Skin of body (tissue), 2 donors: ENCODE results near the gene RBM15B. TPM values are rescaled to one million over a fixed set of nuclear protein-coding genes. Genes with fewer than 3 reads are reported as not detected.
"Not testable (repeated sequence)": the region's sequence is repeated elsewhere in the genome, so short reads cannot be mapped to it uniquely, and the experiment has no call there.

Experiments
- DNase-seq: peaks from one replicate; lab custom pipeline; 2025; lab: John Stamatoyannopoulos, UW
- total RNA-seq: library from RNA; depleted of rRNA; stranded (reverse); fragments of >200 nt; gene quantifications from one replicate; pipeline ENCODE4 v1.2.3, GENCODE V29; 2014

Gene RBM15B
- total RNA-seq, 1 donor from 2014 or later: 16.5 TPM

- no peak for DNase-seq
Measured at GRCh38 chr3:51378065-51378464, 13.0 kb upstream of the RBM15B start.

DNA sequence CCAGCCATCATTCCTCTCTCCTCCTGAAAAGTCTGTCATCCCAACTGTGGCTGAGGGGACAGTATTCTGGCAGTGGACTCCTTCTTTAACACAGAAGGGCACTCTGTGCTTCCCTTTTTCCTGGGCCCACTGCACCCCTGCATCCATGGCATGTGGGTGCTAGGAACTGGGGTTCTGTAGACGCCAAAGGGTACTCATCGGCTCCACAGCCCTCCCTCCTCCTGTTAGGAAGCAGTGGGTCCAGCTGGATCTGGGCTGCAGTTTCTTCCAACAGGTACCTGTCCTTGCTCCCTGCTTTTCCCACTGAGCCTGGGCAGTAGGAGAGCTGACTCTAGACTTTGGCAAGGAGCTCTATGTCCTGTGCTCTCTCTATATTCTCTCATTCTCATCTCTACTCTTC, 12.4 kb upstream of the RBM15B start:
- DNase-seq: no peak

- DNase-seq: no peak
Measured at GRCh38 chr3:51379301-51379700, 11.8 kb upstream of the RBM15B start.

GRCh38 chr3:51379746-51380455, 11.2 kb upstream of the RBM15B start:
- no peak for DNase-seq

GRCh38 chr3:51380601-51381332, 10.3 kb upstream of the RBM15B start:
- DNase-seq: no peak

DNA sequence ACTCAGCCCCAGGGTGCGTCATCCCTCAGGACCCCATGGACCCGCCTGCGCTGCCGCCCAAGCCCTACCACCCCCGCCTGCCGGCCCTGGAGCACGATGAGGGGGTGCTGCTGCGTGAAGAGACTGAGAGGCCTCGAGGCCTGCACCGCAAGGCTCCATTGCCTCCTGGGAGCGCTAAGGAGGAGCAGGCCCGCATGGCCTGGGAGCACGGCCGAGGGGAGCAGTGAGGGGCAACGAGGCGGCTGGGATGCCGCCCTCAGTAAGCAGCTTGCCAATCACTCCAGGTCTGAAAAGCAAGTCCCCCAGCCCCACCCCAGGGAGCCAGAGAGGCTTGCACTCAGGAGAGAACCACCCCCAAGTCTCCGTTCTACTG, 9.8 kb upstream of the RBM15B start:
- DNase-seq: no peak

GRCh38 chr3:51382076-51382745, 8.9 kb upstream of the RBM15B start:
- DNase-seq: no peak

- DNase-seq: no peak
Measured at GRCh38 chr3:51382947-51383578, 8.0 kb upstream of the RBM15B start.

DNA sequence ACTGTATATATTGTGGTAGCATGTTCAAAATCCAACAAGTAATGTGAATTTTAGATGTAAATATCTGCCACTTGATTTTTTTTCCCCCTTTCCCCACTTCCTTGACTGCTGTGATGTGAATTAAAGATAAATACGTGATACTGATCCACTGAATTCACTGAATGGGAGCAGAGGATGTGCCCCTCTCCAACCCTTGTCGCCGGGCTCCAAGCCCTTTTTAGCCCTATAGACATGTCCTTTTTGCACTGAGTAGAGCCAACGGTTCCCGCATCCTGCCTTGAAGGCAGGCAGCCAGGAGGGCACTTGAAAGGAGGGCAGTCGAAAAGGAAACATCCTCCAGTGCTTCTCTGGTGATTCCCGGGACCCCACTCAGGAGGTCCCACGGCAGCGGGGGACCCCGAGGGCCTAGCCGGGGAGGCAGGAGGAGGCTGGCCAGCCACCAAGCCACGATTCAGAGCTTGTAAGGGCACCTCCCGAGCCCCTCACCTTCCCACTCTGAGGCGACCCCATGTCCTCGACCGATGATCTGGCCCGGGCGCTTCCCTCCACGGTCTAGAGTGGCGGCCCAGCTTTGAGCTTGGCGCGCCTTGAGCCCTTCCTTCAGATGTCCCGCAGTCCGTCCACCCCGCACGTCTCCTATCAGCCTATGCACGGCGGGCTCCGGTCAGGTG, 6.9 kb upstream of the RBM15B start:
- DNase-seq: no peak

GRCh38 chr3:51384726-51385473, 6.2 kb upstream of the RBM15B start, which contains the start of gene MANF:
Gene MANF (plus strand): TSS chr3:51385291. CDS start chr3:51385343, 52 bp downstream.
- peak; percentile 99 for DNase-seq

DNA sequence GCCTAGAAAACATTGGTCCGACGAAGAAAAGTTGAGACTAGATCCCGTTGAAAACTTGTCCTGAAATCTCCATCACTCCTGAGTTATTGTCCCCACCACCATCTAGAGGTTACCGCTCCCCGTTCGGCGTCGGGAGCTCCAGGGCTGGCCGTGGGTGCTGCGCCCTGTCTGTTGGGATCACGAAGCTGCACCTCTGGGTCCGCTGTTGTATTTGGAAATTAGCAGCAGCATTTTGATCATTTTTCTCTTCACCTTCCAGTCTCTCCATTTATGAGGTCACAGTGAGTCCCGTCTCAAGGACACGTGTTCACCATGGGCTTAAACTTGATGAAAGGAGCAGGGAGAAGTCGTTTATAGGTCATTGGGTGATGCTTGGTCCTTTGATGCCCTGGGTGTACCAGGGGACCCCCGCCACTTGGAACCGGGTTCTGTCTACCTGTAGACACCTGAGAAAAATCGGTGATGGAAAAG, 5.4 kb upstream of the RBM15B start:
- peak; percentile 11 for DNase-seq

DNA sequence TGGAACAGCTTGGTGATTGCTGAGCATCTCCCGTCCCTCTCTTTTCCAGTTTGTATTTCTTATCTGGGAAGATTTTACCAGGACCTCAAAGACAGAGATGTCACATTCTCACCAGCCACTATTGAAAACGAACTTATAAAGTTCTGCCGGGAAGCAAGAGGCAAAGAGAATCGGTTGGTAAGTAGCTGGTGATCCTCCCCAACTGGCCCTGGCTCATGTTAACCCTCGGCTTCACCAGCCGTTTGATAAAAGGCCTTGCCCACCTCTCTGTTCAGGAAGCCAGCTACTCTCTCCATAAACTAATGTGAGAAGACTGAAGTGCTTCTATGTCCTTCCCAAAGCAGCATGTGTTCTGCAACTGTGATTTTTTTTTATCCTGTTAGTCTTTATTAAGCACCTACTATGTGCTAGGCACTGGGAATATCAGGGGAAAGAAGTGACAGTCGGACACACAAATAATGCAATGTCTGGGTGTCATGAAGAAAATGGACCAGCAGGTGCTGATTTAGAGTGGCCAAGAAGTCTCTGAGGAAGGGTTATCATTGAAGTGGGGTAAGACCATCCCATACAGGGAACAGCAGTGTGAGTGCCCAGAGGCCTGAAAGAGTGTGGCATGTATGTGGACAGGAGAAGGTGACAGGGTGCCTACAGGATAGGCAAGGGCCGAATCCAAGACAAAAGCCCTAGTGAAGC, 4.8 kb upstream of the RBM15B start:
- DNase-seq: no peak

DNA sequence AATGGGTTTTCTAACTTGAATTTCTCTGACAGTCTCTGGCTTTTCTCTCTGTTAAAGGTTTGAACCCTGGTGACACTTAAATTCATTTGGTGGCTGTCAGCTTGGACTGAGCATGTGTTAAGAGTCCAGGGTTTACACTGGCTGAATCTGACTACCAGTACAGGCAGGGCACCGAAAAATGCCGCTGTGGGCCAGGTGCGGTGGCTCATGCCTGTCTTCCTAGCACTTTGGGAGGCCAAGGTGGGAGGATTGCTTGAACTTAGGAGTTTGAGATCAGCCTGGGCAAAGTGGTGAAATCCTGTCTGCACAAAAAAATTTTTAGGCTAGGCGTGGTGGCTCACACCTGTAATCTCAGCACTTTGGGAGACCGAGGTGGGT, 4.2 kb upstream of the RBM15B start:
- no peak for DNase-seq

GRCh38 chr3:51387281-51387680, 3.8 kb upstream of the RBM15B start:
- not testable (repeated sequence) for DNase-seq

- no peak for DNase-seq
Measured at GRCh38 chr3:51388286-51389029, 2.6 kb upstream of the RBM15B start.

DNA sequence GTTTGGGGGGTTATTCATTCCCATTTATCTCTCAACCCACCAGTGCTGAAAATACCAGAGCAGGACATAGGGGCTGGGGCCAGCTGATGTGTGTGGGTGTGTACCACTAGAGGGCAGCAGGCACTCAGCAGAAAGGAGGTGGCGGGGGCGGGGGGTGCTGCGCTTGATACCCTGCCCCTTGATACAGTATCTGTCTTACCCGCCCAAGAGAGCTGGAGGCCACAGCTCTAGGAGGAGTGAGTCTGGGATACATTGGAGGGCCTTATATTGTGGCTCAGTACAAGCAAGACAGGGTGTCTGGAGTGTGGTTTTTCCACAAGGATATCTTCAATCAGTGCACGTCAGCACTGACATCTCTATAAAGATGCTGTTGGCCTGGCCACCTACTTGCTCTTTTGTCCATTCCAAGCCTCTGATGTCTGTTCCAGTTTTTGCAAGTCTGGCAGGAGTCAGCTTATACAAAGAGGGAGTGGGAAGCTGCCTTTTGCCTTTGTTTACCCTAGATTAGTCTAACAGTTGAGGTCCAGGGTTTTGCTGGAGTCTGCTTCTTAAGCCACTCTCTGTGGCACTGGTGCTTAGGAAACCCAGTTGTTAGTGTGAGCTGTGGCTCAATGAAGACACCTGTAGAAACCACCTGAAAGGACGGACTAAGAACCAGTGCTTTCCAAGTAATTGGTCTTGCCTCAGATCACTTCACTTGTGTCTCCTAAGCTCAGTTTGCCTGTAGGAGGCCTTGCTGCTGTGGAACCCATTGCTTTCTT, 1.5 kb upstream of the RBM15B start:
- no peak for DNase-seq

DNA sequence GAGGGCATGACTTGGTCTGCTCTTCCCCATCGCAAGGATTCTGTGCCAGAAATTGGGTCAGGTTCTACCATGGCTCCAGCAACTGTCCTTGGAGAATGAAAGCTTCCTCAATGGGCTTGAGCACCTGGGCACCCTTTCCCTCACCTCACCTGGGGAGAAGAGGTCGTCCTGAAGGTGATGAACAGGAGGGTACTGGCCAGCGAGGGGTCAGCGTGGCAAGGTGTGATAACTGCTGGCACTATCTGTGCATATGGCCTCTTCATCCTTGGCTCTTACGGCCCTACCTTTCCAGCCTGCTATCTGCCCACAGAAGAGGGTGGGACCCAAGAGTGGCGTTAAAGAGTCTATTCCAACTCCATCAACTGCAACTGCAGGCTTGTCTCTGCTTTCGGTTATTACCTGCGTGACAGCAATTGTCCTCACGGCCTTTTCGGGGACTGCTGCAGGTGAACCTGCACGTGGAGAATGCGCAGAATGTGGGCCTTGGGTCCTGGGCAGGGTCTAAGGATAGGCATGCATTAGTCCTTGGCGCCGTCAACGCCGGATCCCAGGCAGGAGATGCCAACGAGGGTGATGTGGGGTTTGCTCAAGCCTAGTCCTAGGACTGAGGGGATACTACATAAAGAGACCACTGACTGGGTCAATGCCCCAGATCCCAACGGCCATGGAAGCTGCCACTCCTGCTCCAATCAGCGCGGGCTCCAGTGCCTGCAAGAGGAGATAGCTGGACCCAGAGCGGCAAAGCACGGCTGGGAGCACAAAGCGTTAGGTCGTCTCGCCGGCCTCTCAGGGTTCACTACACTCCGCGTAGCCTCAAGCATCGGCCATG, 625 bp upstream of the RBM15B start:
- no peak for DNase-seq
